ENCODE data around the gene CRISPLD2. TPM values are rescaled to one million over a fixed set of nuclear protein-coding genes. Genes with fewer than 3 reads are reported as not detected.

The CRISPLD2 gene
- total and polyA plus RNA-seq, 9 of the 15 experiments (the other 6 are each of a cell fraction or from before 2014, with no cell fraction given) = 0.03 to 0.24 (median 0.04) TPM; not detected in 4

DNA sequence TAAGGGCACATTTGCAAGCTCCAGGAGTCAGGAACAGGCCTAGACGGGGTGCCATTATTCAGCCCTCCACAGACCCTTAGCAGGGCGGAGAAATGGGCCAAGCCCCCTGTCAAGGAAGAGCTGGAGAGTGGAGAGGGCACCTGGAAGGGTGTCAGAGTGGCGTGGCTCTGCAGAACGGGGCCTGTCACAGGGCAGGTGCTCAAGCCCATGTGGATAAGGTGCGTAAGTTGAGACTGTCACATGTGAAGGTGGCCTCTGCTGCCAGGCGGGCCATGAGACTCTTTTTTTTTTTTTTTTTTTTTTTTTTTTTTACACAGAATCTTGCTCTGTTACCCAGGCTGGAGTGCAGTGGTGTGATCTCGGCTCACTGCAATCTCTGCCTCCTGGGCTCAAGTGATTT is 12.0 kb upstream of the CRISPLD2 start:
- ChIA-PET CTCF (ENCODE audit: low intra/inter-chr PET ratio) (no interaction called here), POLR2A (interaction anchor here (0.6 to 1.1 kb wide), 2 partner anchors 12 to 1267 kb away, joined by 3 to 4 read pairs; partner anchors contain the start of gene CRISPLD2)
- H3K27ac ChIP-seq (ENCODE audit: extremely low read depth, low read depth, low read length) = no peak overlapping the region
- TF ChIP-seq RFX5 (IDR thresholded peaks at IDR 0.05; ENCODE audit: low read depth, low read length) (no peak), NR2F6 (CRISPR knock-in tag; IDR thresholded peaks at IDR 0.05) (no peak), ZNF431 (CRISPR knock-in tag; IDR thresholded peaks at IDR 0.05) (no peak), E2F3 (CRISPR knock-in tag; IDR thresholded peaks at IDR 0.05) (no peak), RHOXF2B (CRISPR knock-in tag; conservative IDR thresholded peaks at IDR 0.05) (no peak), KLF1 (tag; IDR thresholded peaks at IDR 0.05) (no peak), FOXA3 (CRISPR knock-in tag; conservative IDR thresholded peaks at IDR 0.05 in 1 of 2, IDR thresholded peaks at IDR 0.05 in 1 of 2) (no peak), ATF1 (CRISPR knock-in tag; IDR thresholded peaks at IDR 0.05) (no peak), ATF1 (tag; IDR thresholded peaks at IDR 0.05) (no peak), FOXP1 (CRISPR knock-in tag; IDR thresholded peaks at IDR 0.05) (no peak), ZNF41 (CRISPR knock-in tag; conservative IDR thresholded peaks at IDR 0.05) (no peak)
- TF ChIP-seq, protein P1, sequence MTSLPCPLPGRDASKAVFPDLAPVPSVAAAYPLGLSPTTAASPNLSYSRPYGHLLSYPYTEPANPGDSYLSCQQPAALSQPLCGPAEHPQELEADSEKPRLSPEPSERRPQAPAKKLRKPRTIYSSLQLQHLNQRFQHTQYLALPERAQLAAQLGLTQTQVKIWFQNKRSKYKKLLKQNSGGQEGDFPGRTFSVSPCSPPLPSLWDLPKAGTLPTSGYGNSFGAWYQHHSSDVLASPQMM (CRISPR knock-in tag; IDR thresholded peaks at IDR 0.05) = no peak
- H2AFZ ChIP-seq (ENCODE audit: low read depth, low read length) = no peak overlapping the region
- 62% methylated on average over 7 of the region's 7 CpGs for WGBS (ENCODE audit: insufficient coverage, low coverage, missing lambda C conversion rate)
- ATAC-seq (no peak), FAIRE-seq (no peak), DNase-seq (ENCODE audit: extremely low read depth in 1 of 4, low spot score in 3 of 4) (no peak)
- H3K4me1 ChIP-seq (replicated peaks in 1 of 2; ENCODE audit: control insufficient read depth in 2 of 2, insufficient read depth in 2 of 2, low read length in 2 of 2) = peaks cover 7 to 8% of the 10 kb centered on the region in 2 experiments; a peak in 4 of 5 replicates
- no peaks in the 10 kb centered on the region for H3K79me2 ChIP-seq (ENCODE audit: control insufficient read depth, insufficient read depth, low read length)
- H3K4me3 ChIP-seq = no peak overlapping the region
- in situ Hi-C loops (cut with MboI) (no loop called here), intact Hi-C loops (cut with micrococcal nuclease) (no loop called here)
- no peaks in the 10 kb centered on the region for H3K9me3 ChIP-seq (replicated peaks; ENCODE audit: control insufficient read depth, insufficient read depth, low read depth, low read length)
- H3K4me2 ChIP-seq (ENCODE audit: insufficient read depth, low read length) = no peak overlapping the region
- no peaks in the 10 kb centered on the region for H4K20me1 ChIP-seq (replicated peaks; ENCODE audit: control insufficient read depth, insufficient read depth, low read length)
- H3K9ac ChIP-seq (ENCODE audit: insufficient read depth in 1 of 2, low read depth in 2 of 2, low read length in 2 of 2) = no peak overlapping the region
- peaks cover 23 to 38% of the 10 kb centered on the region in 2 experiments for H3K27me3 ChIP-seq (ENCODE audit: control insufficient read depth in 2 of 2, insufficient read depth in 2 of 2, low read length in 2 of 2)
- H3K9me1 ChIP-seq (ENCODE audit: control insufficient read depth, insufficient read depth, low read length) = no peaks in the 10 kb centered on the region
- no peaks in the 10 kb centered on the region for H3K36me3 ChIP-seq (ENCODE audit: control insufficient read depth, insufficient read depth, low read length)
- no TSS peak for BruUV-seq (replicated peaks)
